ENCODE results near the gene IFFO2. TPM values are rescaled to one million over a fixed set of nuclear protein-coding genes. Genes with fewer than 3 reads are reported as not detected.

IFFO2 gene
- total and polyA plus RNA-seq, 2 of the 13 experiments (the other 11 are each of a cell fraction or from before 2014, with no cell fraction given), result 7.3 to 16.7 TPM

DNA sequence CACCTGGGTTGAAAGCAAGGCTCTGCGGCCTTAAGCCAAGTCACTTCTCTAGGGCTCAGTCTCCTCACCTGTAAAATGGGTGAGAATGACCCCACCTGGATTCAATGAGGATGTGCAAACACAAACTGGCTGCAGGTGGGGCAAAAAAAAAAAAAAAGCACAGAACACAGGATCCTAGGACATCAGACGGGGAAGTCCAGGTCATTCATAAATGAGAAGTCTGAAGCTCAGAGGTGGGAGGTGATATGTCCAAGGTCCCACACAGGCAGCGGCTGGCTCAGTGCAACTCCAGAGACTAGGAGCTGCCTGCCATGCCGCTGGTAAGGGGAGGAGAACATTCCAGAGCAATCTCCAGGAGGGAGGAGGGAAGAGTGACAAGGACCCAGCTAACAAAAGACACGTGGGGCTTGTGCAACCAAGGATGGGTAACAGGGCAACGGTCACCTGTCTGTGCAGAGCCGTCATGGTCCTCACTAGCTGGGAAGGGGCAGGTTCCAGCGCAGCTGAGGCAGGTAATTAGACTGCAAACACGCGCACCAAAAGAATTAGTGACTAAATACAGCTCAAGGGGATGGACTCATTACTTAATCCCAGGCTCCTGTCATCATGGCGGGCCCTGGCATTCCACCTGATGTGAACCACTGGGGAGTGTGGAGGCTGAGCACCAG, 19.5 kb downstream of the IFFO2 start (continued):
- TF ChIP-seq, protein P1, sequence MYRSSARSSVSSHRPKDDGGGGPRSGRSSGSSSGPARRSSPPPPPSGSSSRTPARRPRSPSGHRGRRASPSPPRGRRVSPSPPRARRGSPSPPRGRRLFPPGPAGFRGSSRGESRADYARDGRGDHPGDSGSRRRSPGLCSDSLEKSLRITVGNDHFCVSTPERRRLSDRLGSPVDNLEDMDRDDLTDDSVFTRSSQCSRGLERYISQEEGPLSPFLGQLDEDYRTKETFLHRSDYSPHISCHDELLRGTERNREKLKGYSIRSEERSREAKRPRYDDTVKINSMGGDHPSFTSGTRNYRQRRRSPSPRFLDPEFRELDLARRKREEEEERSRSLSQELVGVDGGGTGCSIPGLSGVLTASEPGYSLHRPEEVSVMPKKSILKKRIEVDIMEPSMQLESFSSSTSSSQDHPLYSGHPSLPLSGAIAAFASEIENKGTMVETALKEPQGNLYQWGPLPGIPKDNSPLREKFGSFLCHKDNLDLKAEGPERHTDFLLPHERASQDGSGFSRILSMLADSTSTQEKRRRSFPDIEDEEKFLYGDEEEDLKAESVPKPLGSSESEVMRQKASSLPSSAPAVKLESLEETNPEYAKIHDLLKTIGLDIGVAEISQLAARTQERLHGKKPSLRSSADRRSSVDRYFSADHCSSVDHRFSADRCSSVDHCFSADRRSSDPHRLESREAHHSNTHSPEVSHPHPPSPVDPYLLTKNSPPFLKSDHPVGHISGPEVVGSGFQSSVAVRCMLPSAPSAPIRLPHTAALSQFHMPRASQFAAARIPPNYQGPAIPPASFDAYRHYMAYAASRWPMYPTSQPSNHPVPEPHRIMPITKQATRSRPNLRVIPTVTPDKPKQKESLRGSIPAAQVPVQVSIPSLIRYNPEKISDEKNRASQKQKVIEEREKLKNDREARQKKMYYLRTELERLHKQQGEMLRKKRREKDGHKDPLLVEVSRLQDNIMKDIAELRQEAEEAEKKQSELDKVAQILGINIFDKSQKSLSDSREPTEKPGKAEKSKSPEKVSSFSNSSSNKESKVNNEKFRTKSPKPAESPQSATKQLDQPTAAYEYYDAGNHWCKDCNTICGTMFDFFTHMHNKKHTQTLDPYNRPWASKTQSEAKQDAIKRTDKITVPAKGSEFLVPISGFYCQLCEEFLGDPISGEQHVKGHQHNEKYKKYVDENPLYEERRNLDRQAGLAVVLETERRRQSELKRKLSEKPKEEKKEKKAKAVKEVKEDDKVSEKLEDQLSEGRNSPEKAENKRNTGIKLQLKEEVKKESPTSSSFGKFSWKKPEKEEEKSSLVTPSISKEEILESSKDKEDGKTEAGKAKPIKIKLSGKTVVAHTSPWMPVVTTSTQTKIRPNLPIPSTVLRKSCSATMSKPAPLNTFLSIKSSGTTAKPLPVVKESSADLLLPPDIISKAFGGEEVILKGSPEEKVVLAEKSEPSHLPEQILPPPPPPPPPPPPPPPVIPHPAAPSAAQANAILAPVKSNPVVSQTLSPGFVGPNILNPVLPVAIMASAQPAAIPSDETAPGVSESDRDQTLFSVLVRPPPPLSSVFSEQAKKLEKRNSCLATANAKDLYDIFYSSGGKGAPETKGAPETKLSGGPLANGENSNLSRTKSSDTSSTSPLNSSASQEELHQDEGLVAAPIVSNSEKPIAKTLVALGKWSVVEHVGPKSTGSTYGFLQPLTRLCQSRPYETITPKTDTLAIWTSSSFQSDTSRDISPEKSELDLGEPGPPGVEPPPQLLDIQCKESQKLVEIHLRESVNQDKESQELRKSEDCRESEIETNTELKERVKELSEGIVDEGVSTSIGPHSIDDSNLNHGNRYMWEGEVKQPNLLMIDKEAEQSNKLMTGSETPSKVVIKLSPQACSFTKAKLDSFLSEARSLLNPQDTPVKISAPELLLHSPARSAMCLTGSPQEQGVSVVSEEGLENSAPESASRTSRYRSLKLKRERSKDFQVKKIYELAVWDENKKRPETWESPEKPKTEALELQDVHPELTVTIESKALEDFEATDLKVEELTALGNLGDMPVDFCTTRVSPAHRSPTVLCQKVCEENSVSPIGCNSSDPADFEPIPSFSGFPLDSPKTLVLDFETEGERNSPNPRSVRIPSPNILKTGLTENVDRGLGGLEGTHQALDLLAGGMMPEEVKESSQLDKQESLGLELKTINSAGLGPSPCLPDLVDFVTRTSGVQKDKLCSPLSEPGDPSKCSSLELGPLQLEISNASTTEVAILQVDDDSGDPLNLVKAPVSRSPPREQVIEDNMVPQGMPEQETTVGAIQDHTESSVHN (CRISPR knock-in tag; IDR thresholded peaks at IDR 0.05), result no peak
- TF ChIP-seq TBL1XR1 (IDR thresholded peaks at IDR 0.05; ENCODE audit: borderline replicate concordance, low read length, partially characterized antibody) (no peak), NFYB (CRISPR knock-in tag; IDR thresholded peaks at IDR 0.05) (no peak), SOX5 (CRISPR knock-in tag; IDR thresholded peaks at IDR 0.05; ENCODE audit: borderline replicate concordance) (peak; percentile 85), SMAD9 (CRISPR knock-in tag; IDR thresholded peaks at IDR 0.05) (no peak), TAF15 (IDR thresholded peaks at IDR 0.05; ENCODE audit: low read depth, low read length, poor library complexity, severe bottlenecking) (no peak), ZSCAN30 (CRISPR knock-in tag; IDR thresholded peaks at IDR 0.05) (no peak), KLF11 (CRISPR knock-in tag; IDR thresholded peaks at IDR 0.05) (0 out of 2 replicates have a peak, but pooled peaks have one; percentile 46), ATF1 (CRISPR knock-in tag; IDR thresholded peaks at IDR 0.05) (no peak), JUND (CRISPR knock-in tag; IDR thresholded peaks at IDR 0.05) (peak; percentile 41; the same call in 1 of the 2 replicates), ZNF564 (CRISPR knock-in tag; IDR thresholded peaks at IDR 0.05) (peak; percentile 70; the same call in 1 of the 2 replicates), ZBTB1 (CRISPR knock-in tag; IDR thresholded peaks at IDR 0.05; ENCODE audit: borderline replicate concordance) (no peak), ZBTB42 (CRISPR knock-in tag; IDR thresholded peaks at IDR 0.05) (peak; percentile 33; the same call in 1 of the 2 replicates), JDP2 (CRISPR knock-in tag; IDR thresholded peaks at IDR 0.05; ENCODE audit: borderline replicate concordance) (no peak)
- TF ChIP-seq, protein P2, sequence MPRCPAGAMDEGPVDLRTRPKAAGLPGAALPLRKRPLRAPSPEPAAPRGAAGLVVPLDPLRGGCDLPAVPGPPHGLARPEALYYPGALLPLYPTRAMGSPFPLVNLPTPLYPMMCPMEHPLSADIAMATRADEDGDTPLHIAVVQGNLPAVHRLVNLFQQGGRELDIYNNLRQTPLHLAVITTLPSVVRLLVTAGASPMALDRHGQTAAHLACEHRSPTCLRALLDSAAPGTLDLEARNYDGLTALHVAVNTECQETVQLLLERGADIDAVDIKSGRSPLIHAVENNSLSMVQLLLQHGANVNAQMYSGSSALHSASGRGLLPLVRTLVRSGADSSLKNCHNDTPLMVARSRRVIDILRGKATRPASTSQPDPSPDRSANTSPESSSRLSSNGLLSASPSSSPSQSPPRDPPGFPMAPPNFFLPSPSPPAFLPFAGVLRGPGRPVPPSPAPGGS (CRISPR knock-in tag; IDR thresholded peaks at IDR 0.05), result no peak
